Astrocyte (in vitro differentiated cells and primary cell): ENCODE measurements around the gene MS4A10.

Experiments used
- EZH2 ChIP-seq: IDR thresholded peaks from 2 replicates; pipeline ENCODE4 v1.6.1; 2012; ENCODE audit warnings: mild to moderate bottlenecking, low read length, inconsistent platforms; ENCODE audit not compliant: insufficient read depth
- TF ChIP-seq, protein P1 (sequence below): IDR thresholded peaks from 2 replicates; pipeline ENCODE4 v1.5.1; 2011; ENCODE audit warnings: low read depth, mild to moderate bottlenecking, inconsistent platforms, low read length, moderate library complexity; ENCODE audit not compliant: insufficient read depth

DNA sequence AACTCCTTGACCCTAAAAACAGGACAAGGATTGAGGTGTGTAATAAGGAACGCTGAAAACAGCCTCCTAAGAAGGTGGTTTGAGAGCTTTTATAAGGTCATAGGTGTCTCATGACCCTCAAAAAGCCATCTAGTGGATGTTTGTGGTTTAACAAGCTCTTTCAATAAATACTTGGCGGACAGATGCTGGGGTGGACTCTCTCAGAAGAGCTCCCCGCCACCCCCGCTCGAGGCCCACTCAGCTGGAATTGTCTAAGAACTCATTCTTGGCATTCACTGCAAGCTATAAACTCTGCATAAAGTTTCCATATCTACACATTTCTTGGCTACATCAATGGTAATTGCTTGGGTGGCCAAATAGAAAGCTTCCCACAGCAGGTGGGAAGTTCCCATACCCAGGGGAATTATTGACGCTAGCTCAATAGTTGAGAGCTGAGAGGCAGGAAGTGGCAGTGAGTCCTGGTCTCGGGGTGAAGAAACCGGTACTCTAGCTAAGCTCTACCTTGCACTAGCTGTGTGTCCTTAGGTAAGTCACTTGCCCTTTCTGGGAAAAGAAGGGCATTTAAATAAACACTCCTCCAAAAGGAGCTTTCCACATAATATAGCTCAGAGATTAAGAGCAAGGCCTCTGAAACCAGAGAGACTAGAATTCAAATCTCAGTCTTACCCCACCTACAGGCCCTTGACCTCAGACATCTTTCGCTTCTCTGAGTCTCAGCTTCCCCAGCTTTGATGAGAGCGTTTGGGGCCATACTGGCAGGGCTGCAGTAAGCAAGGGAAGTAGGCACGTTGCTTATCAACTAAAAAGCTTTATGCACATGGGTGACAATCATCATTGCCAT, 22.1 kb upstream of the MS4A10 start:
- TF ChIP-seq, protein P1, sequence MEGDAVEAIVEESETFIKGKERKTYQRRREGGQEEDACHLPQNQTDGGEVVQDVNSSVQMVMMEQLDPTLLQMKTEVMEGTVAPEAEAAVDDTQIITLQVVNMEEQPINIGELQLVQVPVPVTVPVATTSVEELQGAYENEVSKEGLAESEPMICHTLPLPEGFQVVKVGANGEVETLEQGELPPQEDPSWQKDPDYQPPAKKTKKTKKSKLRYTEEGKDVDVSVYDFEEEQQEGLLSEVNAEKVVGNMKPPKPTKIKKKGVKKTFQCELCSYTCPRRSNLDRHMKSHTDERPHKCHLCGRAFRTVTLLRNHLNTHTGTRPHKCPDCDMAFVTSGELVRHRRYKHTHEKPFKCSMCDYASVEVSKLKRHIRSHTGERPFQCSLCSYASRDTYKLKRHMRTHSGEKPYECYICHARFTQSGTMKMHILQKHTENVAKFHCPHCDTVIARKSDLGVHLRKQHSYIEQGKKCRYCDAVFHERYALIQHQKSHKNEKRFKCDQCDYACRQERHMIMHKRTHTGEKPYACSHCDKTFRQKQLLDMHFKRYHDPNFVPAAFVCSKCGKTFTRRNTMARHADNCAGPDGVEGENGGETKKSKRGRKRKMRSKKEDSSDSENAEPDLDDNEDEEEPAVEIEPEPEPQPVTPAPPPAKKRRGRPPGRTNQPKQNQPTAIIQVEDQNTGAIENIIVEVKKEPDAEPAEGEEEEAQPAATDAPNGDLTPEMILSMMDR = no peak
- TF ChIP-seq EZH2 = no peak
